K562 (cell line): ENCODE results near the gene CFAP54. TPM values are rescaled to one million over a fixed set of nuclear protein-coding genes. Genes with fewer than 3 reads are reported as not detected.

Source experiments
- ATAC-seq: fragments of 200-7000 bp; cut with Tn5 transposase; 3 replicates; pipeline ENCODE4 v1.9.1; 2020; ENCODE audit warnings: moderate library complexity
- BruUV-seq: library from RNA; stranded (reverse); fragments of 400-500 nt; replicated peaks from 2 replicates; lab custom pipeline; 2021; lab: Mats Ljungman, UMichigan
- CTCF ChIA-PET: fragments of 300-600 bp; formaldehyde crosslinking; extraction: SDS; loops from one replicate; lab custom pipeline; 2021; ENCODE audit warnings: low intra/inter-chr PET ratio; lab: Yijun Ruan, JAX
- POLR2A ChIA-PET: fragments of 300-600, 350-650 bp; sonication (Branson Sonifier 250); formaldehyde crosslinking; extraction: SDS; loops from one replicate; lab custom pipeline; 2021; ENCODE audit warnings: antibody characterized with exemption, inconsistent platforms; lab: Yijun Ruan, JAX
- DNase-seq, 4 experiments: peaks; one replicate each; pipeline versions ENCODE4 v3.0.0 to v3.0.0-alpha.2; 2011 to 2018; ENCODE audit warnings: low spot score in 3 of 4, mixed read lengths in 3 of 4; ENCODE audit errors: extremely low read depth in 1 of 4
- FAIRE-seq: peaks from 2 replicates; lab custom pipeline; 2011; peaks lifted over from hg19 to GRCh38; lab: Jason Lieb, UNC
- H2AFZ ChIP-seq: 2 replicates; pipeline ENCODE4 v1.6.0; 2011; ENCODE audit warnings: low read depth, low read length, control low read depth, inconsistent platforms
- H3K27ac ChIP-seq: fragments of 200-600 bp; 3 replicates; pipeline ENCODE4 v1.8.0; 2011; ENCODE audit warnings: low read depth, mild to moderate bottlenecking, control low read depth, inconsistent platforms, low read length, moderate library complexity, mixed read lengths; ENCODE audit errors: extremely low read depth
- H3K27me3 ChIP-seq, 2 experiments: fragments of 300-600 bp in 1 of 2; 2 replicates in 1 of 2; 3 replicates in 1 of 2; pipeline versions ENCODE4 v1.6.0 to v1.8.0; 2011; ENCODE audit warnings: inconsistent platforms in 2 of 2, low read length in 2 of 2, mild to moderate bottlenecking in 1 of 2, mixed read lengths in 1 of 2, moderate library complexity in 1 of 2; ENCODE audit not compliant: control insufficient read depth in 2 of 2, insufficient read depth in 2 of 2
- H3K36me3 ChIP-seq: fragments of 300-600 bp; 3 replicates; pipeline ENCODE4 v1.8.0; 2011; ENCODE audit warnings: mild to moderate bottlenecking, low read length, inconsistent platforms; ENCODE audit not compliant: control insufficient read depth, insufficient read depth
- H3K4me1 ChIP-seq, 2 experiments: fragments of 200-600 bp in 1 of 2; replicated peaks in 1 of 2; 2 replicates in 1 of 2; 3 replicates in 1 of 2; pipeline versions ENCODE4 v1.5.1 to v1.8.0; 2011; ENCODE audit warnings: inconsistent platforms in 2 of 2, low read length in 2 of 2, mild to moderate bottlenecking in 1 of 2, mixed read lengths in 1 of 2, moderate library complexity in 1 of 2; ENCODE audit not compliant: control insufficient read depth in 2 of 2, insufficient read depth in 2 of 2
- H3K4me2 ChIP-seq: 2 replicates; pipeline ENCODE4 v1.6.1; 2011; ENCODE audit warnings: low read length, control low read depth, inconsistent platforms, mixed read lengths; ENCODE audit not compliant: insufficient read depth
- H3K4me3 ChIP-seq: fragments of 200-600 bp; sonication (generic), shearing (Covaris generic); 2 replicates; pipeline ENCODE4 v1.5.1; 2016; ENCODE audit warnings: control low read depth, inconsistent platforms
- H3K79me2 ChIP-seq: fragments of 200-600 bp; 3 replicates; pipeline ENCODE4 v1.8.0; 2011; ENCODE audit warnings: low read length, inconsistent platforms; ENCODE audit not compliant: control insufficient read depth, insufficient read depth
- H3K9ac ChIP-seq, 2 experiments: 2 replicates each; pipeline versions ENCODE4 v1.6.0 to v1.6.1; 2011; ENCODE audit warnings: low read depth in 2 of 2, low read length in 2 of 2, control low read depth in 1 of 2, inconsistent platforms in 1 of 2, mild to moderate bottlenecking in 1 of 2, mixed read lengths in 1 of 2; ENCODE audit not compliant: insufficient read depth in 1 of 2
- H3K9me1 ChIP-seq: one replicate; pipeline ENCODE4 v1.6.0; 2011; ENCODE audit warnings: inconsistent platforms, mild to moderate bottlenecking, low read length, moderate library complexity; ENCODE audit not compliant: control insufficient read depth, insufficient read depth
- H3K9me3 ChIP-seq: replicated peaks from 2 replicates; pipeline ENCODE4 v1.5.1; 2011; ENCODE audit warnings: low read depth, low read length, inconsistent platforms; ENCODE audit not compliant: control insufficient read depth, insufficient read depth
- H4K20me1 ChIP-seq: replicated peaks from 2 replicates; pipeline ENCODE4 v1.6.1; 2011; ENCODE audit warnings: low read length, inconsistent platforms, mixed read lengths; ENCODE audit not compliant: control insufficient read depth, insufficient read depth
- BCOR ChIP-seq: fragments of 450-650 bp; IDR thresholded peaks from 2 replicates; pipeline ENCODE4 v1.6.1; 2016
- CBFA2T2 ChIP-seq: fragments of 450-650 bp; conservative IDR thresholded peaks from 2 replicates; pipeline ENCODE4 v1.6.1; 2017; ENCODE audit warnings: mild to moderate bottlenecking
- CXXC5 ChIP-seq: fragments of 250-450 bp; sonication (Bioruptor Pico); IDR thresholded peaks from 2 replicates; pipeline ENCODE4 v1.8.0; 2022; ENCODE audit warnings: inconsistent platforms, mild to moderate bottlenecking, moderate library complexity
- DMBX1 ChIP-seq: fragments of 250-450 bp; sonication (Bioruptor Pico); IDR thresholded peaks from 2 replicates; pipeline ENCODE4 v1.8.0; 2022; ENCODE audit warnings: inconsistent platforms, mild to moderate bottlenecking, moderate library complexity, borderline replicate concordance
- ETV5 ChIP-seq: sonication (generic); formaldehyde crosslinking; IDR thresholded peaks from 2 replicates; pipeline ENCODE4 v1.4.0; 2020; ENCODE audit warnings: low read depth, mild to moderate bottlenecking, missing genetic modification reagents
- GABPA ChIP-seq: fragments of 200-800 bp; sonication (Bioruptor generic); conservative IDR thresholded peaks from 2 replicates; pipeline ENCODE4 v1.6.1; 2016; ENCODE audit warnings: low read depth, missing genetic modification characterization, missing compliant biosample characterization
- HES1 ChIP-seq: fragments of 450-650 bp; IDR thresholded peaks from 2 replicates; pipeline ENCODE4 v1.6.1; 2016; ENCODE audit warnings: low read depth, mild to moderate bottlenecking, moderate library complexity
- HNRNPL ChIP-seq: fragments of 200-400 bp; formaldehyde crosslinking; IDR thresholded peaks from 2 replicates; pipeline ENCODE4 v1.6.1; 2017; ENCODE audit warnings: low read depth, mild to moderate bottlenecking, low read length
- IRF9 ChIP-seq: fragments of 450-650 bp; IDR thresholded peaks from 2 replicates; pipeline ENCODE4 v1.6.1; 2016; ENCODE audit warnings: missing biosample characterization, missing genetic modification characterization
- MAZ ChIP-seq, 2 experiments: fragments of 450-650 bp in 1 of 2; sonication (generic) in 1 of 2; formaldehyde crosslinking; IDR thresholded peaks in 1 of 2; conservative IDR thresholded peaks in 1 of 2; 2 replicates each; pipeline versions ENCODE4 v1.4.0 to v1.5.0; 2020; ENCODE audit warnings: mild to moderate bottlenecking in 1 of 2, missing genetic modification reagents in 1 of 2
- MYC ChIP-seq, 2 experiments: fragments of 250-450 bp in 1 of 2; sonication (Bioruptor Pico) in 1 of 2; IDR thresholded peaks; 2 replicates each; pipeline versions ENCODE4 v1.5.1 to v1.6.1; 2012 to 2021; ENCODE audit warnings: low read depth in 2 of 2, borderline replicate concordance in 1 of 2, improper control_type of control experiment in 1 of 2, low read length in 1 of 2, mild to moderate bottlenecking in 1 of 2, moderate library complexity in 1 of 2
- NFE2 ChIP-seq: IDR thresholded peaks from 2 replicates; pipeline ENCODE4 v1.6.1; 2014; ENCODE audit warnings: antibody characterized with exemption, low read depth
- NUFIP1 ChIP-seq: fragments of 450-650 bp; IDR thresholded peaks from 2 replicates; pipeline ENCODE4 v1.6.1; 2018; ENCODE audit not compliant: partially characterized antibody
- TEAD2 ChIP-seq: fragments of 450-650 bp; IDR thresholded peaks from 2 replicates; pipeline ENCODE4 v1.6.1; 2016; ENCODE audit warnings: missing genetic modification characterization, control low read depth, missing compliant biosample characterization
- THAP7 ChIP-seq: fragments of 250-450 bp; sonication (Bioruptor Pico); IDR thresholded peaks from 2 replicates; pipeline ENCODE4 v1.5.0; 2021
- ZKSCAN1 ChIP-seq: fragments of 150-350 bp; IDR thresholded peaks from 2 replicates; pipeline ENCODE4 v1.6.1; 2016; ENCODE audit warnings: low read depth, low read length
- ZNF184 ChIP-seq: sonication (generic); formaldehyde crosslinking; IDR thresholded peaks from 2 replicates; pipeline ENCODE4 v1.5.0; 2020; ENCODE audit warnings: missing genetic modification reagents
- ZNF561 ChIP-seq: fragments of 450-650 bp; formaldehyde crosslinking; conservative IDR thresholded peaks from 2 replicates; pipeline ENCODE4 v1.4.0; 2020; ENCODE audit warnings: mild to moderate bottlenecking, moderate library complexity
- ZNF584 ChIP-seq: fragments of 200-800 bp; sonication (Bioruptor generic); IDR thresholded peaks from 2 replicates; pipeline ENCODE4 v1.6.1; 2016; ENCODE audit warnings: low read depth, mild to moderate bottlenecking, missing genetic modification characterization, missing compliant biosample characterization
- ZNF764 ChIP-seq: fragments of 250-450 bp; sonication (Bioruptor Pico); IDR thresholded peaks from 2 replicates; pipeline ENCODE4 v1.4.0; 2020; ENCODE audit warnings: low read depth, mild to moderate bottlenecking, moderate library complexity
- ZNF766 ChIP-seq: fragments of 200-800 bp; sonication (Bioruptor generic); conservative IDR thresholded peaks from 2 replicates; pipeline ENCODE4 v1.6.1; 2016; ENCODE audit warnings: missing genetic modification characterization, missing compliant biosample characterization
- WGBS: fragments of 100-300 bp; shearing (Covaris generic); methylation state at CpG from one replicate; pipeline ENCODE4 v1.1.6; 2016; ENCODE audit warnings: low coverage, mixed read lengths; ENCODE audit not compliant: insufficient coverage; ENCODE audit errors: missing lambda C conversion rate; 5-methylcytosine and 5-hydroxymethylcytosine counted together
- in situ Hi-C: fragments of 300-500 bp; cut with MboI; formaldehyde crosslinking; loops from 4 replicates; pipeline ENCODE4 v1.15.0; 2018; ENCODE audit warnings: inconsistent platforms, mixed read lengths
- intact Hi-C: fragments of 100-400 bp; cut with micrococcal nuclease; formaldehyde crosslinking; loops from 2 replicates; pipeline ENCODE4 v1.14.2; 2022
- polyA plus RNA-seq, 8 experiments: library from polyadenylated mRNA; depleted of rRNA in 4 of 8; stranded (reverse) in 5 of 8; unstranded in 3 of 8; fragments of >200 nt; fragmentation: Nextera tagmentation in 2 of 8; fragmentation: Illumina TruSeq in 1 of 8; extraction: Ambion mirVana in 2 of 8; extraction: Trizol in 1 of 8; gene quantifications; 2 replicates each; pipeline versions ENCODE4 v1.2.1 to v1.2.3, GENCODE V29; 2011 to 2014; ENCODE audit warnings: inconsistent platforms in 1 of 8, missing spikeins in 1 of 8
- total RNA-seq, 7 experiments: library from RNA; depleted of rRNA in 6 of 7; stranded (reverse); fragments of >200 nt in 6 of 7; fragmentation: Illumina TruSeq in 2 of 7; extraction: Trizol in 2 of 7; gene quantifications; 2 replicates each; pipeline versions ENCODE4 v1.2.1 to v1.2.3, GENCODE V29; 2011 to 2021; ENCODE audit warnings: low replicate concordance in 1 of 7

The CFAP54 gene
- total and polyA plus RNA-seq, 9 of the 15 experiments (the other 6 are each of a cell fraction or from before 2014, with no cell fraction given): 0.03 to 0.23 (median 0.10) TPM; not detected in 3

- CTCF ChIA-PET: interaction anchor here (1.0 kb wide), 1 partner anchor 437 kb away, joined by 3 read pairs; no protein-coding TSS in a partner anchor
- BruUV-seq: no TSS peak
- in situ Hi-C loops: loop anchor here (25.0 kb wide), 1 partner anchor 889 kb away; no protein-coding TSS in a partner anchor
- TF ChIP-seq ZKSCAN1 (no peak), ZNF766 (CRISPR knock-in tag) (no peak), HES1 (no peak), IRF9 (tag) (0 out of 2 replicates have a peak, but pooled peaks have one; percentile 29), GABPA (tag) (peak; percentile 63), THAP7 (CRISPR knock-in tag) (no peak), DMBX1 (CRISPR knock-in tag) (peak; percentile 57; the same call in 1 of the 2 replicates), ZNF561 (no peak), HNRNPL (no peak), NFE2 (peak; percentile 92), ZNF764 (no peak), MAZ (CRISPR knock-in tag; conservative IDR thresholded peaks at IDR 0.05 in 1 of 2, IDR thresholded peaks at IDR 0.05 in 1 of 2) (no peak), MYC (IDR thresholded peaks at IDR 0.05; ENCODE audit: low read depth, low read length) (no peak), MYC (CRISPR knock-in tag; IDR thresholded peaks at IDR 0.05; ENCODE audit: borderline replicate concordance, low read depth) (no peak), CBFA2T2 (no peak), CXXC5 (CRISPR knock-in tag) (0 out of 2 replicates have a peak, but pooled peaks have one; percentile 35), ZNF584 (peak; percentile 64; the same call in 1 of the 2 replicates), ZNF184 (CRISPR knock-in tag) (no peak), BCOR (no peak), ETV5 (no peak), TEAD2 (tag) (no peak), NUFIP1 (no peak)
These were observed 11.9 kb downstream of the CFAP54 start for GRCh38 chr12:96501133-96501761.

More at GRCh38 chr12:96501133-96501761, 11.9 kb downstream of the CFAP54 start:
- no peak overlapping the region for H3K4me3 ChIP-seq
- ATAC-seq (peak; percentile 76), FAIRE-seq (peak; percentile 23), DNase-seq (peak in 3 of 4 experiments; percentile 11 to 53 (median 47))
- no peak overlapping the region for H3K9ac ChIP-seq
- WGBS: 18% methylated on average over 5 of the region's 5 CpGs
- intact Hi-C loops: loop anchor here (5.0 kb wide), 1 partner anchor 99 kb away; the partner anchor contains the start of gene CDK17
- peak overlapping the region; percentile 60 for H3K27ac ChIP-seq
- H3K4me1 ChIP-seq: peaks cover 5 to 21% of the 10 kb centered on the region in 2 experiments; a peak in 4 of 5 replicates
- no peaks in the 10 kb centered on the region for H3K79me2 ChIP-seq
- no peaks in the 10 kb centered on the region for H3K9me1 ChIP-seq
- POLR2A ChIA-PET: interaction anchor here (0.6 kb wide), 1 partner anchor 90 kb away, joined by 3 read pairs; no protein-coding TSS in a partner anchor
- no peaks in the 10 kb centered on the region for H3K9me3 ChIP-seq
- H4K20me1 ChIP-seq: no peaks in the 10 kb centered on the region
- peak overlapping the region; percentile 86 for H2AFZ ChIP-seq
- H3K27me3 ChIP-seq: no peaks in the 10 kb centered on the region
- H3K36me3 ChIP-seq: no peaks in the 10 kb centered on the region; the same call in 2 of the 3 replicates
- peak overlapping the region; percentile 28; the same call in 1 of the 2 replicates for H3K4me2 ChIP-seq
